ENCODE measurements around the gene PUSL1. TPM values are rescaled to one million over a fixed set of nuclear protein-coding genes. Genes with fewer than 3 reads are reported as not detected.

The PUSL1 gene
- total and polyA plus RNA-seq, 2 of the 13 experiments (the other 11 are each of a cell fraction or from before 2014, with no cell fraction given) = 8.3 to 22.2 TPM

- TF ChIP-seq GLMP (CRISPR knock-in tag; IDR thresholded peaks at IDR 0.05; ENCODE audit: borderline replicate concordance) = 0 out of 2 replicates have a peak, but pooled peaks have one; percentile 48
- no peak for TF ChIP-seq RFXAP (CRISPR knock-in tag; IDR thresholded peaks at IDR 0.05; ENCODE audit: borderline replicate concordance)
- TF ChIP-seq ZNF562 (CRISPR knock-in tag; IDR thresholded peaks at IDR 0.05; ENCODE audit: borderline replicate concordance) = no peak
- no peak for TF ChIP-seq ZNF318 (CRISPR knock-in tag; IDR thresholded peaks at IDR 0.05)
- TF ChIP-seq DNMT1 (CRISPR knock-in tag; IDR thresholded peaks at IDR 0.05) = no peak
- TF ChIP-seq SP4 (CRISPR knock-in tag; IDR thresholded peaks at IDR 0.05) = no peak
- no peak for TF ChIP-seq ZNF598 (CRISPR knock-in tag; IDR thresholded peaks at IDR 0.05; ENCODE audit: borderline replicate concordance)
- TF ChIP-seq KDM6A (CRISPR knock-in tag; IDR thresholded peaks at IDR 0.05; ENCODE audit: low read depth) = no peak
- peak; percentile 73; the same call in 1 of the 2 replicates for TF ChIP-seq PLSCR1 (CRISPR knock-in tag; IDR thresholded peaks at IDR 0.05; ENCODE audit: borderline replicate concordance)
- TF ChIP-seq SP1 (IDR thresholded peaks at IDR 0.05) = no peak
- no peak for TF ChIP-seq SP1 (CRISPR knock-in tag; IDR thresholded peaks at IDR 0.05)
- peak; percentile 79 for TF ChIP-seq GZF1 (CRISPR knock-in tag; IDR thresholded peaks at IDR 0.05)
- no peak for TF ChIP-seq YEATS4 (CRISPR knock-in tag; IDR thresholded peaks at IDR 0.05; ENCODE audit: borderline replicate concordance)
- TF ChIP-seq DPF2 (CRISPR knock-in tag; IDR thresholded peaks at IDR 0.05; ENCODE audit: borderline replicate concordance, low read depth) = no peak
- TF ChIP-seq KDM1A (CRISPR knock-in tag; IDR thresholded peaks at IDR 0.05) = no peak
- no peak for TF ChIP-seq ZSCAN12 (CRISPR knock-in tag; IDR thresholded peaks at IDR 0.05)
- peak; percentile 90 for TF ChIP-seq SIN3A (IDR thresholded peaks at IDR 0.05; ENCODE audit: borderline replicate concordance, low read depth, low read length)
- peak; percentile 32; the same call in 1 of the 2 replicates for TF ChIP-seq ZNF281 (CRISPR knock-in tag; IDR thresholded peaks at IDR 0.05; ENCODE audit: borderline replicate concordance)
These were observed 26.4 kb downstream of the PUSL1 start (continued) for GRCh38 chr1:1334835-1335234.

All from HepG2 (cell line).